H1 (cell line): ENCODE results near the gene SPATA6L. TPM values are rescaled to one million over a fixed set of nuclear protein-coding genes. Genes with fewer than 3 reads are reported as not detected.

Source experiments
- BACH1 ChIP-seq: IDR thresholded peaks from 2 replicates; pipeline ENCODE4 v1.6.1; 2012; ENCODE audit warnings: low read length, improper control_type of control experiment
- CBX5 ChIP-seq: fragments of 300-800, 300-1000 bp; sonication (generic); IDR thresholded peaks from 2 replicates; pipeline ENCODE4 v1.7.1; 2016; ENCODE audit warnings: antibody characterized with exemption, low read length, low read depth
- CHD1 ChIP-seq: IDR thresholded peaks from 2 replicates; pipeline ENCODE4 v1.6.1; 2012; ENCODE audit warnings: low read depth, low read length, improper control_type of control experiment
- CREB1 ChIP-seq: IDR thresholded peaks from 2 replicates; pipeline ENCODE4 v1.6.1; 2012; ENCODE audit warnings: inconsistent platforms
- E2F6 ChIP-seq: IDR thresholded peaks from 2 replicates; pipeline ENCODE4 v1.6.1; 2012; ENCODE audit warnings: inconsistent platforms
- EZH2 ChIP-seq: fragments of 200-600 bp; sonication (generic); IDR thresholded peaks from 2 replicates; pipeline ENCODE4 v1.7.1; 2012; ENCODE audit warnings: low read depth, mild to moderate bottlenecking, moderate library complexity, low read length, inconsistent platforms; ENCODE audit not compliant: severe bottlenecking
- JUN ChIP-seq: IDR thresholded peaks from 2 replicates; pipeline ENCODE4 v1.6.1; 2011; ENCODE audit warnings: low read depth, mild to moderate bottlenecking, improper control_type of control experiment, low read length
- JUND ChIP-seq: IDR thresholded peaks from 2 replicates; pipeline ENCODE4 v1.6.1; 2011; ENCODE audit warnings: mild to moderate bottlenecking, improper control_type of control experiment, low read length
- KDM4A ChIP-seq: IDR thresholded peaks from one replicate; pipeline ENCODE4 v1.7.1; 2012; ENCODE audit warnings: low read depth, mild to moderate bottlenecking, moderate library complexity, low read length, inconsistent platforms; ENCODE audit not compliant: severe bottlenecking
- MAFK ChIP-seq: IDR thresholded peaks from 2 replicates; pipeline ENCODE4 v1.6.1; 2012; ENCODE audit warnings: low read depth, mild to moderate bottlenecking, improper control_type of control experiment, low read length
- MAX ChIP-seq: IDR thresholded peaks from 2 replicates; pipeline ENCODE4 v1.6.1; 2012; ENCODE audit warnings: inconsistent platforms
- POLR2AphosphoS5 ChIP-seq: IDR thresholded peaks from 2 replicates; pipeline ENCODE4 v1.6.1; 2011; ENCODE audit warnings: low read depth, low read length
- RFX5 ChIP-seq: IDR thresholded peaks from 2 replicates; pipeline ENCODE4 v1.6.1; 2011; ENCODE audit warnings: low read depth, low read length, improper control_type of control experiment, borderline replicate concordance
- SAP30 ChIP-seq: fragments of 300-600 bp; sonication (generic); IDR thresholded peaks from 2 replicates; pipeline ENCODE4 v1.7.1; 2012; ENCODE audit warnings: low read length, moderate library complexity, mild to moderate bottlenecking, inconsistent platforms; ENCODE audit not compliant: insufficient read depth, insufficient replicate concordance
- SIN3A ChIP-seq, 2 experiments: IDR thresholded peaks in 1 of 2; conservative IDR thresholded peaks in 1 of 2; 2 replicates each; pipeline ENCODE4 v1.6.1; 2011 to 2012; ENCODE audit warnings: low read length in 2 of 2, improper control_type of control experiment in 1 of 2, low read depth in 1 of 2, mild to moderate bottlenecking in 1 of 2
- SIX5 ChIP-seq: IDR thresholded peaks from 2 replicates; pipeline ENCODE4 v1.6.1; 2011; ENCODE audit warnings: mild to moderate bottlenecking, low read depth, low read length
- SP1 ChIP-seq: IDR thresholded peaks from 2 replicates; pipeline ENCODE4 v1.6.1; 2011; ENCODE audit warnings: low read depth, low read length
- SP4 ChIP-seq: IDR thresholded peaks from 2 replicates; pipeline ENCODE4 v1.6.1; 2012; ENCODE audit warnings: low read length, inconsistent platforms
- TAF1 ChIP-seq: IDR thresholded peaks from 2 replicates; pipeline ENCODE4 v1.6.1; 2011; ENCODE audit warnings: mild to moderate bottlenecking, low read depth, low read length
- TAF7 ChIP-seq: optimal IDR thresholded peaks from 2 replicates; pipeline ENCODE3; 2011; ENCODE audit warnings: low read depth, mild to moderate bottlenecking, inconsistent platforms, low read length, moderate library complexity, borderline replicate concordance
- TEAD4 ChIP-seq: IDR thresholded peaks from 2 replicates; pipeline ENCODE4 v1.6.1; 2012; ENCODE audit warnings: low read depth, low read length, inconsistent platforms, mixed read lengths
- polyA plus RNA-seq, 7 experiments: library from polyadenylated mRNA; depleted of rRNA in 3 of 7; stranded (reverse) in 5 of 7; unstranded in 2 of 7; fragments of >200 nt in 5 of 7; fragments of 200-250 nt in 2 of 7; gene quantifications; 1 replicate in 5 of 7; 2 replicates in 1 of 7; 4 replicates in 1 of 7; pipeline versions ENCODE4 v1.2.1 to v1.2.3, GENCODE V29; 2011 to 2013; ENCODE audit warnings: missing spikeins in 2 of 7, mixed read lengths in 2 of 7
- total RNA-seq: library from RNA; stranded (reverse); fragmentation: NEBNext Ultra II Directional; extraction: Animal tissue kit (Norgen Biotek cat#: 25700); gene quantifications from 2 replicates; pipeline ENCODE4 v1.2.1, GENCODE V29; 2021
- TF ChIP-seq, protein P1 (sequence below): IDR thresholded peaks from 2 replicates; pipeline ENCODE4 v1.6.1; 2012; ENCODE audit warnings: low read length, inconsistent platforms

Gene SPATA6L
- total and polyA plus RNA-seq, 2 of the 8 experiments (the other 6 are each of a cell fraction or from before 2014, with no cell fraction given) = 0.57 to 1.1 TPM

DNA sequence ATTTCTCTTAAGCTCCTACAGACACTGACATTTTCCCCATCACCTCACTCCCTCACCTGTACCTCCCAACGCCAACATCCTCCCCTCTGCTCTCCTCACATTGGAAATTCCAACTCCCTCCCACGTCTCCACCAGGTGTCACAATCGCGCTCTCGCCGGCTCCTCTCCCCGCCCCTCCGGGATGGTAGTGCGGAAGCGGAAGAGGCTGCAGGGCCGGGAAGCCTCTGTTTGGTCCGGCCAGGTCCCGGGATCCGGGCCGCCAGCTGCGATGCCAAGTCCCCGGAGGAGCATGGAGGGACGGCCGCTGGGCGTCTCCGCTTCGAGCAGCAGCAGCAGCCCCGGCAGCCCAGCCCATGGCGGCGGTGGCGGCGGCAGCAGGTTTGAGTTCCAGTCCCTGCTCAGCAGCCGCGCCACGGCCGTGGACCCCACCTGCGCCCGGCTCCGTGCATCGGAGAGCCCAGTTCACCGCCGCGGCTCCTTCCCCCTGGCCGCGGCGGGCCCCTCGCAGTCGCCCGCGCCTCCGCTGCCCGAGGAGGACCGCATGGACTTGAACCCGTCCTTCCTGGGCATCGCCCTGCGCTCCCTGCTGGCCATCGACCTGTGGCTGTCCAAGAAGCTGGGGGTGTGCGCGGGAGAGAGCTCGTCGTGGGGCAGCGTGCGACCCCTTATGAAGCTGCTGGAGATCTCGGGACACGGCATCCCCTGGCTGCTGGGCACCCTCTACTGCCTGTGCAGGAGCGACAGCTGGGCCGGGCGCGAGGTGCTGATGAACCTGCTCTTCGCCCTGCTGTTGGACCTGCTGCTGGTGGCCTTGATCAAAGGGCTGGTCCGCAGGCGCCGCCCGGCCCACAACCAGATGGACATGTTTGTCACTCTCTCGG is 3.9 kb downstream of the SPATA6L start, which contains the start of gene PLPP6 (continued):
- TF ChIP-seq SP1 = 0 out of 2 replicates have a peak, but pooled peaks have one; percentile 12
- TF ChIP-seq MAX = peak; percentile 40; the same call in 1 of the 2 replicates
- no peak for TF ChIP-seq SP4
- TF ChIP-seq, protein P1, sequence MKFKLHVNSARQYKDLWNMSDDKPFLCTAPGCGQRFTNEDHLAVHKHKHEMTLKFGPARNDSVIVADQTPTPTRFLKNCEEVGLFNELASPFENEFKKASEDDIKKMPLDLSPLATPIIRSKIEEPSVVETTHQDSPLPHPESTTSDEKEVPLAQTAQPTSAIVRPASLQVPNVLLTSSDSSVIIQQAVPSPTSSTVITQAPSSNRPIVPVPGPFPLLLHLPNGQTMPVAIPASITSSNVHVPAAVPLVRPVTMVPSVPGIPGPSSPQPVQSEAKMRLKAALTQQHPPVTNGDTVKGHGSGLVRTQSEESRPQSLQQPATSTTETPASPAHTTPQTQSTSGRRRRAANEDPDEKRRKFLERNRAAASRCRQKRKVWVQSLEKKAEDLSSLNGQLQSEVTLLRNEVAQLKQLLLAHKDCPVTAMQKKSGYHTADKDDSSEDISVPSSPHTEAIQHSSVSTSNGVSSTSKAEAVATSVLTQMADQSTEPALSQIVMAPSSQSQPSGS = no peak
- peak; percentile 75 for TF ChIP-seq TAF1
- no peak for TF ChIP-seq EZH2
- TF ChIP-seq SIX5 = no peak
- TF ChIP-seq JUND = peak; percentile 40; the same call in 1 of the 2 replicates
- no peak for TF ChIP-seq RFX5
- TF ChIP-seq SAP30 = peak; percentile 43
- TF ChIP-seq POLR2AphosphoS5 = no peak
- peak; percentile 86 to 92; a peak in 3 of 4 replicates for TF ChIP-seq SIN3A (conservative IDR thresholded peaks at IDR 0.05 in 1 of 2, IDR thresholded peaks at IDR 0.05 in 1 of 2; ENCODE audit: low read depth in 1 of 2, low read length in 2 of 2)
- no peak for TF ChIP-seq JUN
- peak; percentile 60 for TF ChIP-seq E2F6
- TF ChIP-seq MAFK = no peak
- TF ChIP-seq TEAD4 = peak; percentile 80
- peak; percentile 95 for TF ChIP-seq KDM4A
- TF ChIP-seq BACH1 = 0 out of 2 replicates have a peak, but pooled peaks have one; percentile 9
- peak; percentile 40; the same call in 1 of the 2 replicates for TF ChIP-seq CREB1
- peak; percentile 66 for TF ChIP-seq TAF7
- no peak for TF ChIP-seq CBX5
- TF ChIP-seq CHD1 = no peak
